IPS-15b (cell line): ENCODE measurements around the gene NHEJ1.

Experiments
- H3K27me3 ChIP-seq: one replicate; pipeline ENCODE4 v1.6.1; 2013; ENCODE audit warnings: low read length; ENCODE audit not compliant: control insufficient read depth, insufficient read depth
- H3K36me3 ChIP-seq: one replicate; pipeline ENCODE4 v1.6.1; 2013; ENCODE audit warnings: low read length; ENCODE audit not compliant: control insufficient read depth, insufficient read depth
- H3K4me1 ChIP-seq: one replicate; pipeline ENCODE4 v1.6.1; 2013; ENCODE audit warnings: mild to moderate bottlenecking, low read length; ENCODE audit not compliant: control insufficient read depth, insufficient read depth
- H3K4me3 ChIP-seq: one replicate; pipeline ENCODE4 v1.5.1; 2013; ENCODE audit warnings: low read depth, low read length
- H3K9ac ChIP-seq: one replicate; pipeline ENCODE4 v1.6.1; 2013; ENCODE audit warnings: low read depth, mild to moderate bottlenecking, low read length
- H3K9me3 ChIP-seq: one replicate; pipeline ENCODE4 v1.6.1; 2013; ENCODE audit warnings: mild to moderate bottlenecking, low read length; ENCODE audit not compliant: control insufficient read depth, insufficient read depth

Gene NHEJ1

GRCh38 chr2:219112651-219113338 is 47.8 kb downstream of the NHEJ1 start:
- H3K27me3 ChIP-seq = no peaks in the 10 kb centered on the region
- no peaks in the 10 kb centered on the region for H3K36me3 ChIP-seq
- no peaks in the 10 kb centered on the region for H3K4me1 ChIP-seq

GRCh38 chr2:219112062-219112406 is 48.6 kb downstream of the NHEJ1 start:
- Histone ChIP-seq H3K27me3 (no peaks in the 10 kb centered on the region), H3K9ac (no peak overlapping the region), H3K4me3 (no peak overlapping the region), H3K4me1 (no peaks in the 10 kb centered on the region), H3K36me3 (no peaks in the 10 kb centered on the region), H3K9me3 (no peaks in the 10 kb centered on the region)

More at GRCh38 chr2:219112651-219113338, 47.8 kb downstream of the NHEJ1 start:
- Histone ChIP-seq H3K4me3 (no peak overlapping the region), H3K9ac (no peak overlapping the region), H3K9me3 (no peaks in the 10 kb centered on the region)

- Histone ChIP-seq H3K36me3 (no peaks in the 10 kb centered on the region), H3K9ac (no peak overlapping the region), H3K9me3 (no peaks in the 10 kb centered on the region), H3K4me3 (no peak overlapping the region), H3K4me1 (no peaks in the 10 kb centered on the region), H3K27me3 (no peaks in the 10 kb centered on the region)
Observed at GRCh38 chr2:219111375-219112061, 49.1 kb downstream of the NHEJ1 start.

GRCh38 chr2:219109471-219109870 is 51.1 kb downstream of the NHEJ1 start:
- Histone ChIP-seq H3K27me3 (no peaks in the 10 kb centered on the region), H3K9me3 (no peaks in the 10 kb centered on the region), H3K9ac (peak overlapping the region; percentile 19), H3K4me3 (no peak overlapping the region), H3K36me3 (no peaks in the 10 kb centered on the region), H3K4me1 (no peaks in the 10 kb centered on the region)

GRCh38 chr2:219107758-219108157 is 52.9 kb downstream of the NHEJ1 start:
- Histone ChIP-seq H3K27me3 (no peaks in the 10 kb centered on the region), H3K4me3 (no peak overlapping the region), H3K9me3 (no peaks in the 10 kb centered on the region), H3K36me3 (no peaks in the 10 kb centered on the region), H3K4me1 (no peaks in the 10 kb centered on the region), H3K9ac (no peak overlapping the region)

- no peaks in the 10 kb centered on the region for H3K9me3 ChIP-seq
- H3K4me1 ChIP-seq = no peaks in the 10 kb centered on the region
- no peaks in the 10 kb centered on the region for H3K36me3 ChIP-seq
- no peaks in the 10 kb centered on the region for H3K27me3 ChIP-seq
- H3K9ac ChIP-seq = no peak overlapping the region
- no peak overlapping the region for H3K4me3 ChIP-seq
Observed at GRCh38 chr2:219106251-219106650, 54.4 kb downstream of the NHEJ1 start.

- Histone ChIP-seq H3K4me1 (no peaks in the 10 kb centered on the region), H3K27me3 (no peaks in the 10 kb centered on the region), H3K4me3 (no peak overlapping the region), H3K9me3 (no peaks in the 10 kb centered on the region), H3K9ac (no peak overlapping the region), H3K36me3 (no peaks in the 10 kb centered on the region)
Observed at GRCh38 chr2:219104107-219105035, 56.2 kb downstream of the NHEJ1 start.

- Histone ChIP-seq H3K9me3 (no peaks in the 10 kb centered on the region), H3K4me3 (no peak overlapping the region), H3K27me3 (no peaks in the 10 kb centered on the region), H3K36me3 (no peaks in the 10 kb centered on the region), H3K4me1 (no peaks in the 10 kb centered on the region), H3K9ac (no peak overlapping the region)
Observed at GRCh38 chr2:219099329-219099728, 61.3 kb downstream of the NHEJ1 start.

GRCh38 chr2:219095406-219095935 is 65.1 kb downstream of the NHEJ1 start:
- Histone ChIP-seq H3K4me1 (no peaks in the 10 kb centered on the region), H3K27me3 (no peaks in the 10 kb centered on the region)

GRCh38 chr2:219094171-219094570 is 66.4 kb downstream of the NHEJ1 start:
- Histone ChIP-seq H3K36me3 (no peaks in the 10 kb centered on the region), H3K9me3 (no peaks in the 10 kb centered on the region), H3K27me3 (no peaks in the 10 kb centered on the region), H3K4me3 (no peak overlapping the region), H3K4me1 (no peaks in the 10 kb centered on the region), H3K9ac (no peak overlapping the region)

More at GRCh38 chr2:219095406-219095935, 65.1 kb downstream of the NHEJ1 start:
- Histone ChIP-seq H3K4me3 (no peak overlapping the region), H3K36me3 (no peaks in the 10 kb centered on the region), H3K9ac (no peak overlapping the region), H3K9me3 (no peaks in the 10 kb centered on the region)

GRCh38 chr2:219090436-219091299 is 69.9 kb downstream of the NHEJ1 start:
- Histone ChIP-seq H3K9me3 (no peaks in the 10 kb centered on the region), H3K36me3 (no peaks in the 10 kb centered on the region), H3K4me1 (no peaks in the 10 kb centered on the region), H3K9ac (no peak overlapping the region), H3K4me3 (no peak overlapping the region), H3K27me3 (no peaks in the 10 kb centered on the region)
